Upper lobe of left lung (tissue), 4 donors: ENCODE data around the gene TRAPPC2.

ENCODE experiments used
- EP300 ChIP-seq, 4 donors: sonication (generic); formaldehyde crosslinking; IDR thresholded peaks; one replicate each; pipeline ENCODE4 v1.5.1; 2017; ENCODE audit warnings: antibody characterized with exemption in 4 of 4, control low read depth in 2 of 4
- POLR2AphosphoS5 ChIP-seq, 2 donors: sonication (generic); formaldehyde crosslinking; IDR thresholded peaks; one replicate each; pipeline ENCODE4 v1.5.1; 2017; ENCODE audit warnings: antibody characterized with exemption in 2 of 2
- TF ChIP-seq, protein P1 (sequence below), 6 experiments: fragments of 450-650 bp in 4 of 6; fragments of 200-600 bp in 2 of 6; sonication (generic) in 2 of 6; IDR thresholded peaks; one replicate each; pipeline ENCODE4 v1.5.1; 2016 to 2019; ENCODE audit warnings: antibody characterized with exemption in 6 of 6

DNA sequence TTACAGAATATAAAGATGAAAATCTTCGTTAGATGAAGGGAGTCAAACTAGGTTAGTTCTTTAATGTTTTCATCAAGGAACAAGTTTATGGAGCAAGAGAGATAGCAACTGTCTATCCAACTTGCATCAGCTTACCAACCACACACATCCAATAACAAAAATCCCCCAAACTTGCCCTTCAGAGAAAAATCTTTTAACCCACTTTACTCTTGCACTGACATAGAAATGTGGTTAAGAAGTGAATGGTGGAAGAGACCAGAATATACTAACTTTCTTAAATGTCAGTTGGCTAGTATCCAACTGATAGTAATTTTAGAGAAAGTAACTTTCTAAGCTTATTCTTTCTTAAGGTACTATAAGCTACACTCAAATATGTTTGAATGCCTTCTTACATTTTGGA, 47.2 kb downstream of the TRAPPC2 start:
- TF ChIP-seq POLR2AphosphoS5 (IDR thresholded peaks at IDR 0.05): no peak
- TF ChIP-seq EP300 (IDR thresholded peaks at IDR 0.05): no peak
- TF ChIP-seq, protein P1, sequence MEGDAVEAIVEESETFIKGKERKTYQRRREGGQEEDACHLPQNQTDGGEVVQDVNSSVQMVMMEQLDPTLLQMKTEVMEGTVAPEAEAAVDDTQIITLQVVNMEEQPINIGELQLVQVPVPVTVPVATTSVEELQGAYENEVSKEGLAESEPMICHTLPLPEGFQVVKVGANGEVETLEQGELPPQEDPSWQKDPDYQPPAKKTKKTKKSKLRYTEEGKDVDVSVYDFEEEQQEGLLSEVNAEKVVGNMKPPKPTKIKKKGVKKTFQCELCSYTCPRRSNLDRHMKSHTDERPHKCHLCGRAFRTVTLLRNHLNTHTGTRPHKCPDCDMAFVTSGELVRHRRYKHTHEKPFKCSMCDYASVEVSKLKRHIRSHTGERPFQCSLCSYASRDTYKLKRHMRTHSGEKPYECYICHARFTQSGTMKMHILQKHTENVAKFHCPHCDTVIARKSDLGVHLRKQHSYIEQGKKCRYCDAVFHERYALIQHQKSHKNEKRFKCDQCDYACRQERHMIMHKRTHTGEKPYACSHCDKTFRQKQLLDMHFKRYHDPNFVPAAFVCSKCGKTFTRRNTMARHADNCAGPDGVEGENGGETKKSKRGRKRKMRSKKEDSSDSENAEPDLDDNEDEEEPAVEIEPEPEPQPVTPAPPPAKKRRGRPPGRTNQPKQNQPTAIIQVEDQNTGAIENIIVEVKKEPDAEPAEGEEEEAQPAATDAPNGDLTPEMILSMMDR (IDR thresholded peaks at IDR 0.05): no peak
